Right hindlimb (tissue), 1 donor: ENCODE measurements around the gene DPH7.
"Not testable (repeated sequence)": the region's sequence is repeated elsewhere in the genome, so short reads cannot be mapped to it uniquely, and the experiment has no call there.

Source experiments
- DNase-seq: peaks from one replicate; pipeline ENCODE4 v3.0.0-alpha.2; 2018

The DPH7 gene

GRCh38 chr9:137516144-137516917, 62.4 kb downstream of the DPH7 start:
- no peak for DNase-seq

GRCh38 chr9:137515338-137515724, 63.4 kb downstream of the DPH7 start:
- DNase-seq, result no peak

GRCh38 chr9:137514691-137515337, 63.9 kb downstream of the DPH7 start:
- DNase-seq, result no peak

GRCh38 chr9:137513801-137514570, 64.7 kb downstream of the DPH7 start:
- not testable (repeated sequence) for DNase-seq

GRCh38 chr9:137513136-137513535, 65.6 kb downstream of the DPH7 start:
- not testable (repeated sequence) for DNase-seq

- no peak for DNase-seq
Measured at GRCh38 chr9:137511758-137512463, 66.8 kb downstream of the DPH7 start.

GRCh38 chr9:137511126-137511525, 67.6 kb downstream of the DPH7 start:
- DNase-seq, result not testable (repeated sequence)

GRCh38 chr9:137509198-137509597, 69.5 kb downstream of the DPH7 start:
- DNase-seq, result no peak

GRCh38 chr9:137506702-137507171, 72.0 kb downstream of the DPH7 start:
- no peak for DNase-seq

- DNase-seq, result no peak
Measured at GRCh38 chr9:137506274-137506673, 72.5 kb downstream of the DPH7 start.

- no peak for DNase-seq
Measured at GRCh38 chr9:137505421-137506140, 73.1 kb downstream of the DPH7 start.
